GM12892 (cell line): ENCODE measurements around the gene CAMTA1.

Experiments used
- POLR2A ChIP-seq: IDR thresholded peaks from 2 replicates; pipeline ENCODE4 v1.6.1; 2011; ENCODE audit warnings: low read depth, low read length, control low read depth
- POLR2AphosphoS5 ChIP-seq: IDR thresholded peaks from 2 replicates; pipeline ENCODE4 v1.6.1; 2011; ENCODE audit warnings: low read depth, low read length, control low read depth

GRCh38 chr1:7250597-7251453 lies 465.6 kb downstream of the CAMTA1 start:
- no peak for TF ChIP-seq POLR2A
- no peak for TF ChIP-seq POLR2AphosphoS5
